ENCODE measurements around the gene PTPRD.

PTPRD gene

GRCh38 chr9:8877753-8878494, 1734.9 kb downstream of the PTPRD start:
- no peak for DNase-seq

GRCh38 chr9:8876303-8876702, 1736.5 kb downstream of the PTPRD start:
- no peak for DNase-seq

- DNase-seq: no peak
Measured at GRCh38 chr9:8874482-8874881, 1738.3 kb downstream of the PTPRD start.

GRCh38 chr9:8872802-8873201, 1740.0 kb downstream of the PTPRD start:
- DNase-seq: no peak

- DNase-seq: no peak
Measured at GRCh38 chr9:8871796-8872445, 1740.9 kb downstream of the PTPRD start.

- no peak for DNase-seq
Measured at GRCh38 chr9:8871396-8871795, 1741.4 kb downstream of the PTPRD start.

GRCh38 chr9:8869812-8870211, 1743.0 kb downstream of the PTPRD start:
- DNase-seq: no peak

GRCh38 chr9:8868632-8869031, 1744.2 kb downstream of the PTPRD start:
- DNase-seq: no peak

GRCh38 chr9:8867148-8867547, 1745.7 kb downstream of the PTPRD start:
- no peak for DNase-seq

- DNase-seq: no peak
Measured at GRCh38 chr9:8864545-8864896, 1748.3 kb downstream of the PTPRD start.

GRCh38 chr9:8863886-8864544, 1748.8 kb downstream of the PTPRD start:
- no peak for DNase-seq

- no peak for DNase-seq
Measured at GRCh38 chr9:8863069-8863468, 1749.7 kb downstream of the PTPRD start.

- no peak for DNase-seq
Measured at GRCh38 chr9:8860925-8861324, 1751.9 kb downstream of the PTPRD start.

GRCh38 chr9:8860086-8860485, 1752.7 kb downstream of the PTPRD start:
- no peak for DNase-seq

GRCh38 chr9:8859416-8859815, 1753.4 kb downstream of the PTPRD start:
- no peak for DNase-seq

- DNase-seq: no peak
Measured at GRCh38 chr9:8858596-8859161, 1754.1 kb downstream of the PTPRD start.

- DNase-seq: peak; percentile 5
Measured at GRCh38 chr9:8857926-8858595, 1754.7 kb downstream of the PTPRD start.

GRCh38 chr9:8857068-8857925, 1755.5 kb downstream of the PTPRD start:
- DNase-seq: peak; percentile 3

- no peak for DNase-seq
Measured at GRCh38 chr9:8856396-8857067, 1756.3 kb downstream of the PTPRD start.

- DNase-seq: no peak
Measured at GRCh38 chr9:8855046-8855445, 1757.8 kb downstream of the PTPRD start.

GRCh38 chr9:8852301-8852864, 1760.4 kb downstream of the PTPRD start:
- DNase-seq: no peak
